CD8-positive, alpha-beta memory T cell (primary cell): Measurements from ENCODE around the gene FBXO3. TPM values are rescaled to one million over a fixed set of nuclear protein-coding genes. Genes with fewer than 3 reads are reported as not detected.

Experiments used
- CTCF ChIA-PET: fragments of 350-600 bp; sonication (Branson Sonifier 250); formaldehyde crosslinking; loops from one replicate; lab custom pipeline; 2021; ENCODE audit warnings: antibody characterized with exemption; lab: Charles Lee
- POLR2A ChIA-PET: fragments of 350-600 bp; sonication (Branson Sonifier 250); formaldehyde crosslinking; loops from one replicate; lab custom pipeline; 2021; ENCODE audit warnings: antibody characterized with exemption; lab: Charles Lee
- DNase-seq, 5 donors: peaks; one replicate each; pipeline versions ENCODE4 v3.0.0 to v3.0.0-alpha.2; 2020 to 2022; ENCODE audit warnings: mixed read lengths in 1 of 5
- H3K27ac ChIP-seq: one replicate; pipeline ENCODE4 v1.7.0; 2013; ENCODE audit warnings: low read depth, mild to moderate bottlenecking, low read length, moderate library complexity
- H3K27me3 ChIP-seq: 2 replicates; pipeline ENCODE4 v1.7.0; 2013; ENCODE audit warnings: low read length, mild to moderate bottlenecking; ENCODE audit not compliant: insufficient read depth, poor library complexity, severe bottlenecking
- H3K36me3 ChIP-seq: 2 replicates; pipeline ENCODE4 v1.7.0; 2013; ENCODE audit warnings: mild to moderate bottlenecking, low read length, moderate library complexity; ENCODE audit not compliant: insufficient read depth
- H3K4me1 ChIP-seq: 2 replicates; pipeline ENCODE4 v1.7.0; 2013; ENCODE audit warnings: mild to moderate bottlenecking, low read length, moderate library complexity; ENCODE audit not compliant: insufficient read depth
- H3K4me3 ChIP-seq: 2 replicates; pipeline ENCODE4 v1.7.0; 2013; ENCODE audit warnings: mild to moderate bottlenecking, low read length
- H3K9me3 ChIP-seq: 2 replicates; pipeline ENCODE4 v1.7.0; 2013; ENCODE audit warnings: mild to moderate bottlenecking, low read length
- H3K27ac Mint-ChIP-seq, 8 donors: one replicate each; pipeline ENCODE4 v1.8.0; 2020 to 2021; ENCODE audit warnings: mixed read lengths in 8 of 8, mild to moderate bottlenecking in 6 of 8, inconsistent platforms in 3 of 8, moderate library complexity in 3 of 8
- H3K27me3 Mint-ChIP-seq, 2 donors: one replicate each; pipeline ENCODE4 v1.8.0; 2020 to 2021; ENCODE audit warnings: mixed read lengths in 2 of 2, mild to moderate bottlenecking in 1 of 2, moderate library complexity in 1 of 2
- H3K36me3 Mint-ChIP-seq, 3 donors: one replicate each; pipeline ENCODE4 v1.8.0; 2020 to 2021; ENCODE audit warnings: mixed read lengths in 3 of 3, inconsistent platforms in 1 of 3, mild to moderate bottlenecking in 1 of 3
- H3K4me1 Mint-ChIP-seq, 3 donors: one replicate each; pipeline ENCODE4 v1.8.0; 2020 to 2021; ENCODE audit warnings: mixed read lengths in 3 of 3, inconsistent platforms in 1 of 3, mild to moderate bottlenecking in 1 of 3
- H3K4me3 Mint-ChIP-seq, 7 donors: one replicate each; pipeline ENCODE4 v1.8.0; 2020 to 2021; ENCODE audit warnings: mixed read lengths in 7 of 7, mild to moderate bottlenecking in 6 of 7, moderate library complexity in 4 of 7, inconsistent platforms in 2 of 7
- H3K9me3 Mint-ChIP-seq, 5 donors: one replicate each; pipeline ENCODE4 v1.8.0; 2020 to 2022; ENCODE audit warnings: mixed read lengths in 5 of 5, mild to moderate bottlenecking in 3 of 5, moderate library complexity in 2 of 5, inconsistent platforms in 1 of 5
- polyA plus RNA-seq: library from polyadenylated mRNA; unstranded; fragments of 300-500 nt; fragmentation: Illumina TruSeq; gene quantifications from one replicate; pipeline ENCODE4 v1.2.3, GENCODE V29; 2021
- total RNA-seq, 2 experiments: library from RNA; stranded (reverse); gene quantifications; one replicate each; pipeline ENCODE4 v1.2.3, GENCODE V29; 2021

FBXO3 gene
- total and polyA plus RNA-seq, 3 experiments from 2014 or later, result 16.7 to 33.4 (median 17.1) TPM

DNA sequence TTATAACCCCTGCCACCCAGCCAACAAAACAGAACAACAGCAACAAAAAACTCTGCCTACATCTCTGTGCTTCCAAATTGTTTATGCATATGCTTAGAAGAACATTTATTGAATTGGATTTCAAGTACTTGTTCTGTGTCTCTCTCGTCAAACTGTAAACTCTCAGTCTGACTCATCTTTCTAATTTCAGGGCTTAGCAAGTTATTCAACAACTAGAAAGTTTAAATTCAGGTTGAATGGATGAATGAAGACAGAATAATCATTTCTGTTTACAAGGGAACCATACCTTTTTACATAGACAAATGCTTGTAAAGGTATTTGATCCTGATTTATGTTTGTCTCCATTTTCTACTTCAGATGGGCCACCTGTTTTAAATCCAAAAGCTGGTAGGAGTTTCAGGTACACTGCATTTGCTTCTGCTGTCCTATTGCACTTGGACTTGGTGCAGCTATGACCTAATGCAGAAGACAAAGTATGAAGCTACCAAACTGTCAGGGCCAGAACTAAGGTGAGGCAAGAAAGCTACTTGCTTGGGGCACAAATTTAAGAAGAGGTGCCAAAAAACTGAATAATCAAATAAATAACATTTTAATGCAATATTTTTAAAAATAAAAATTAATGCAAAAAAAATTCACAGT lies 1.6 kb upstream of the FBXO3 start:
- Mint-ChIP-seq H3K9me3 (no peaks in the 10 kb centered on the region), H3K27ac (peak overlapping the region in 7 of 8 donors; percentile 11 to 98 (median 84)), H3K4me1 (peaks cover 40 to 61% (median 50%) of the 10 kb centered on the region in 3 donors), H3K27me3 (peaks cover 13 to 28% of the 10 kb centered on the region in 2 donors), H3K4me3 (peak overlapping the region; percentile 91 to 99 (median 98)), H3K36me3 (peaks cover 0 to 10% (median 2%) of the 10 kb centered on the region in 3 donors)
- Histone ChIP-seq H3K27me3 (peaks cover 7% of the 10 kb centered on the region), H3K27ac (no peak overlapping the region), H3K9me3 (no peaks in the 10 kb centered on the region), H3K4me1 (peaks cover 30% of the 10 kb centered on the region), H3K36me3 (no peaks in the 10 kb centered on the region), H3K4me3 (no peak overlapping the region)
- ChIA-PET POLR2A (interaction anchor here (0.7 kb wide), 1 partner anchor 422 kb away, joined by 3 read pairs; no protein-coding TSS in a partner anchor), CTCF (no interaction called here)
- DNase-seq, result no peak

DNA sequence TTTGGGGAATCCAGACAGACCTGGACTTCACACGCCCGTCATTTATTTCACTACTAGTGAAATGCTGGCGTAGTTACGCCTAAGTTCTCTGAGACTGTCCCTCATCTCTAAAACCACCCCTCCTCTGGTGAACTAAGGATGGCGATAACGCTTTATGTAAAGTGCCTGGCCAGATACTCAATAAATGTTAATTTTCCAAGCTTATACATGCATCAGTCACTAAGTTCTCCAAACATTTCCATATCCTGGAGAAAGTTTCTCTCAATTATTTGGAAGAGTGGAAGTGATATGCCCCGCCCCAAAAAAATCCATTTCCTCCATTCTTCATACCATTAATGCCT lies 1.1 kb upstream of the FBXO3 start:
- CTCF ChIA-PET, result interaction anchor here (0.8 kb wide), 1 partner anchor 33 kb away, joined by 3 read pairs; no protein-coding TSS in a partner anchor
- Histone ChIP-seq H3K36me3 (no peaks in the 10 kb centered on the region), H3K4me1 (peaks cover 30% of the 10 kb centered on the region), H3K9me3 (no peaks in the 10 kb centered on the region), H3K4me3 (no peak overlapping the region), H3K27me3 (peaks cover 7% of the 10 kb centered on the region), H3K27ac (no peak overlapping the region)
- peaks cover 45 to 65% (median 51%) of the 10 kb centered on the region in 3 donors for H3K4me1 Mint-ChIP-seq
- peak overlapping the region in 7 of 8 donors; percentile 84 to 98 (median 96) for H3K27ac Mint-ChIP-seq
- H3K9me3 Mint-ChIP-seq, result no peaks in the 10 kb centered on the region
- H3K27me3 Mint-ChIP-seq, result peaks cover 12 to 23% of the 10 kb centered on the region in 2 donors
- H3K36me3 Mint-ChIP-seq, result peaks cover 0 to 12% (median 2%) of the 10 kb centered on the region in 3 donors
- peak overlapping the region; percentile 91 to 99 (median 98) for H3K4me3 Mint-ChIP-seq
- POLR2A ChIA-PET, result interaction anchor here (1.3 kb wide), 1 partner anchor 475 kb away, joined by 3 read pairs; no protein-coding TSS in a partner anchor
- DNase-seq, result no peak

DNA sequence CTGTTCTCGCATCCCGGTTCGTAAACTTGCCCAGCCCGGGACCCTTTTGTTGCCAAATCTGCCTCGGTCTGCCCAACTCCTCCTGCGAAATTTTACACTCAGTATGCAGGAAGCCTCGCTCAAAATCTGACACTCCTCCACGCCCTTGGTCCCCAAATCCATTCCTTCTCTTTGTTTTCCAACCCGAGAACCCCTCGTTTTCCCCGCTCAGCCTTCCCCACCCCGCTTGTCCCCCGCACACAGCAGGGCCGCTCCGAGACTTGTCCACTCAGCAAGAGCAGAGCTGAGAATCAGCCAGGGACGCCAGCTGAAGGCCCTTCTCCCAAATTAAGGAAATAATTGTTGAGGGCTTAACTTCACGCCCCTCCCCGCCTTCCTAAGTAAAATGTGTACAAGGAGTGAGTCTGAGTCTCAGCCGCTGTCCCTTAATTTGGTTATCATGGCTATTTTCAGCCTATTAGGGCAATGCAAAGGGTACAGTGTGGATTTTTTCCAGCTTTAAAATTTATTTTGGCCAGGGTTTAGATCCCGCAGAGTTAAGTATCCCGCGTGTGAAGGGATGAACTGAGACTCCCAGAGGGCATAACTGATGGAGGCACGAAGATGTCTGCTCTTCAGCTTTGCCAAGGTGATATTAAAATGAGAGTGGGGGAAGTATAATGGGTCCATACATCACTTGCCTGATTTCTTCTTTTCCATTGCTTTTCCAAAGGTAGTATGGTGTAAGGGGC lies 581 bp upstream of the FBXO3 start:
- no peaks in the 10 kb centered on the region for H3K36me3 ChIP-seq
- POLR2A ChIA-PET, result interaction anchor here (0.5 to 1.3 kb wide), 4 partner anchors 34 to 1141 kb away, joined by 3 read pairs; partner anchors contain the start of gene QSER1
- peaks cover 30% of the 10 kb centered on the region for H3K4me1 ChIP-seq
- peak overlapping the region; percentile 91 to 99 (median 98) for H3K4me3 Mint-ChIP-seq
- CTCF ChIA-PET, result interaction anchor here (0.8 kb wide), 1 partner anchor 32 kb away, joined by 3 read pairs; no protein-coding TSS in a partner anchor
- H3K36me3 Mint-ChIP-seq, result peaks cover 0 to 18% (median 7%) of the 10 kb centered on the region in 3 donors
- DNase-seq, result no peak
- H3K27me3 ChIP-seq, result peaks cover 1% of the 10 kb centered on the region
- H3K9me3 Mint-ChIP-seq, result no peaks in the 10 kb centered on the region
- peak overlapping the region; percentile 72 for H3K4me3 ChIP-seq
- H3K27me3 Mint-ChIP-seq, result peaks cover 8 to 18% of the 10 kb centered on the region in 2 donors
- H3K4me1 Mint-ChIP-seq, result peaks cover 50 to 70% (median 56%) of the 10 kb centered on the region in 3 donors
- H3K27ac Mint-ChIP-seq, result peak overlapping the region; percentile 93 to 100 (median 98)
- no peaks in the 10 kb centered on the region for H3K9me3 ChIP-seq
- H3K27ac ChIP-seq, result peak overlapping the region; percentile 55

DNA sequence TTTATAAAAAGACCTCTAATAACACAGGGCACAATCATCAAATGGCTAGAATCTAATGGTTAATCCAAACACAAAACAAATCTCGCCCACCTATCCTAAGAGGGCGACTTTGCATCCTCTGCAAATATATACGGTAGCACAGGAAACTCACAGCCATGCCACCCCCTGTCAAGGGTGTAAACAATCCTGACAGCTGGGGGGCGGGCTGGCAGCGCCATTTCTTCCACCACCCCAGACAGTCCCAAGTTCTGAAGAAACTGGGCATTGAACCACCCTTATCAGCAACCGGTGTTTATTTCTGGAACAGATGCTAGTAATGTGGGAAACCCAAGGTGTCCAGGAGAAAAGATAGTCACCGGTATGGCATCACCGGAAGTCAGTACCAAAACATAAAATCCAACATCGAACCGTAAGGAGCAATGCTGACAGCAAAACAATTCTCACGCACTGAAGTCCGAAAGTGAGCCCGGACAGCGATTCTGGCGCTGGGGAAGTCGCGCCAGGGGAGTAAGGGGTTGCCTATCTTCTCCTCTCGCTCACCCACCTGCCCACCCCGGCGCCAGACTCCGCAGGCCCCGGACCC lies 825 bp downstream of the FBXO3 start:
- H3K36me3 Mint-ChIP-seq, result peaks cover 0 to 28% (median 11%) of the 10 kb centered on the region in 3 donors
- H3K27ac Mint-ChIP-seq, result peak overlapping the region; percentile 93 to 98 (median 95)
- Histone ChIP-seq H3K4me3 (peak overlapping the region; percentile 63), H3K27me3 (no peaks in the 10 kb centered on the region), H3K4me1 (peaks cover 30% of the 10 kb centered on the region), H3K9me3 (no peaks in the 10 kb centered on the region), H3K36me3 (peaks cover 5% of the 10 kb centered on the region), H3K27ac (peak overlapping the region; percentile 72)
- ChIA-PET CTCF (interaction anchor here (0.8 to 2.3 kb wide), 4 partner anchors 12 to 38 kb away, joined by 3 to 7 read pairs (median 4); partner anchors contain the start of gene CD59), POLR2A (interaction anchor here (0.9 to 1.2 kb wide), 2 partner anchors 35 to 1190 kb away, joined by 3 read pairs; partner anchors contain the start of gene EIF3M)
- peak overlapping the region; percentile 91 to 99 (median 98) for H3K4me3 Mint-ChIP-seq
- H3K4me1 Mint-ChIP-seq, result peaks cover 56 to 70% (median 60%) of the 10 kb centered on the region in 3 donors
- H3K27me3 Mint-ChIP-seq, result peaks cover 4 to 8% of the 10 kb centered on the region in 2 donors
- H3K9me3 Mint-ChIP-seq, result no peaks in the 10 kb centered on the region
- peak; percentile 20 to 63 (median 38) for DNase-seq

DNA sequence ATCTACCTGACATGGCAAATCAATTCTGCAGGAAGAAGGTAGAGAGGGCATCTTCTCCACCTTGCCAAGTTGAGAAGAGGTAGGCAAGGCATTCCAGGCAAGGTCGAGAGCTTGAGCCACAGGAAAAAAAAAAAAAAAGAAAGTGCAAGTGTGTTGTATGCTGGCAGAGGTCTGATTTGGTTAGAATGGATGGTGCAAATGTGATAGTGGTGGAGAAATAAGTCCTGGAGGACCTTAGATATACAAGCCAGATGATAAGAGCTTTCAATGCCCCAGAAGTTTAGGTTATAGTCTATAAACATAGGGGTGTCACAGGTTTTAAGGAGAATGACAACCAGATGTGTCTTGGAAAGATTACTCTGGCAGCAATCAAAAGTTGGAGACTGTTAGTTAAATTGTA lies 1.4 kb downstream of the FBXO3 start:
- Mint-ChIP-seq H3K4me1 (peaks cover 54 to 64% (median 56%) of the 10 kb centered on the region in 3 donors), H3K9me3 (no peaks in the 10 kb centered on the region), H3K27me3 (peaks cover 1 to 2% of the 10 kb centered on the region in 2 donors), H3K27ac (peak overlapping the region; percentile 5 to 98 (median 82)), H3K4me3 (peak overlapping the region; percentile 91 to 99 (median 98)), H3K36me3 (peaks cover 0 to 34% (median 11%) of the 10 kb centered on the region in 3 donors)
- H3K36me3 ChIP-seq, result peaks cover 12% of the 10 kb centered on the region
- peak overlapping the region; percentile 63 for H3K4me3 ChIP-seq
- peaks cover 30% of the 10 kb centered on the region for H3K4me1 ChIP-seq
- ChIA-PET CTCF (interaction anchor here (0.8 to 2.3 kb wide), 4 partner anchors 11 to 37 kb away, joined by 3 to 7 read pairs (median 4); partner anchors contain the start of gene CD59), POLR2A (interaction anchor here (0.9 to 1.1 kb wide), 2 partner anchors 36 to 1189 kb away, joined by 3 to 4 read pairs; partner anchors contain the start of genes CD59 and EIF3M)
- DNase-seq, result no peak
- no peaks in the 10 kb centered on the region for H3K27me3 ChIP-seq
- H3K9me3 ChIP-seq, result no peaks in the 10 kb centered on the region
- H3K27ac ChIP-seq, result no peak overlapping the region

DNA sequence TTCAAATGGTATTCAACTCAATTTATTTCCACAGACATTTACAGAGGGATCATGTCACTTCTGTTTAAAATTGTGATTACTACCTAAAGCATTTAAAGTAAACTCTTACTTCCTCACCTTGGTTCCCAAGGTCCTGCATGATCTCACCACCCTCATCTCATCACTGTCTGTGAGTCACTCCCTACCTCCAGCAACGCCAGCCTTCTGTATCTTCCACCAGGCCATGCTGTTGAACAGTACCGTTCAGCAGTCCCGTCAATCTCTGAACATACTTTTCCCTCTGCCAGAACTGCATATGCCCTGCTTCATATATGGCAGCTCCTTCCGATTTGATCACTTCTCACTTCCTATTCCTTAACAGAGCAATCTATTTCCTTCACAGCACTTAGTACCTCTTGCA lies 2.0 kb downstream of the FBXO3 start:
- no peaks in the 10 kb centered on the region for H3K27me3 ChIP-seq
- H3K27ac Mint-ChIP-seq, result peak overlapping the region; percentile 5 to 95 (median 72)
- POLR2A ChIA-PET, result interaction anchor here (0.9 to 1.1 kb wide), 2 partner anchors 36 to 1189 kb away, joined by 3 to 4 read pairs; partner anchors contain the start of genes CD59 and EIF3M
- H3K4me1 Mint-ChIP-seq, result peaks cover 52 to 61% (median 59%) of the 10 kb centered on the region in 3 donors
- H3K9me3 ChIP-seq, result no peaks in the 10 kb centered on the region
- peak overlapping the region; percentile 60 to 99 (median 98) for H3K4me3 Mint-ChIP-seq
- H3K4me1 ChIP-seq, result peaks cover 30% of the 10 kb centered on the region
- H3K9me3 Mint-ChIP-seq, result no peaks in the 10 kb centered on the region
- H3K27me3 Mint-ChIP-seq, result no peaks in the 10 kb centered on the region
- CTCF ChIA-PET, result interaction anchor here (0.6 to 2.3 kb wide), 2 partner anchors 11 to 729 kb away, joined by 3 to 7 read pairs; no protein-coding TSS in a partner anchor
- no peak overlapping the region for H3K4me3 ChIP-seq
- DNase-seq, result no peak
- peaks cover 13% of the 10 kb centered on the region for H3K36me3 ChIP-seq
- peaks cover 0 to 39% (median 11%) of the 10 kb centered on the region in 3 donors for H3K36me3 Mint-ChIP-seq
- no peak overlapping the region for H3K27ac ChIP-seq

DNA sequence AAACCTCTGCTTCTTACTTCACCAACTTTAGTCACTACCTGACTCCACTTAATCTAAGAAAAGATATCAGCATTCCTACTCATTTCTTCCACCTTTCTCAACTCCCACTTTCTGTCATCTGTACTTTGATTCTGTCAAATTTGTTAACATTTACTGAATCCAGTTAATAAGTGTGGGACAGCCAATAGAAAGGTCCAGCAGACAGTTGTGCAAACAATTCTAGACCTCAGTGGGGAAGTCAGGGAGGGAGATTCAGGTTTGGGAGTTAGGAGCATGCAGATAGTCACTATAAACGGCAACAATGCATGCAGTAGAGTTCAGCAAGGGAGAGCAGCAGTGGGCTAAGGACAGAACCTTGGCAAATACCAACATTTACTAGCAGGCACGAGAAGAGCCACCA lies 4.1 kb downstream of the FBXO3 start:
- H3K36me3 ChIP-seq, result peaks cover 30% of the 10 kb centered on the region

More for the DNA sequence above, 4.1 kb downstream of the FBXO3 start:
- H3K4me3 ChIP-seq, result no peak overlapping the region
- no peak for DNase-seq
- Mint-ChIP-seq H3K27me3 (no peaks in the 10 kb centered on the region), H3K9me3 (no peaks in the 10 kb centered on the region), H3K4me3 (no peak overlapping the region), H3K4me1 (peaks cover 49 to 65% (median 56%) of the 10 kb centered on the region in 3 donors), H3K27ac (peak overlapping the region in 2 of 8 donors; percentile 1 to 17), H3K36me3 (peaks cover 0 to 58% (median 14%) of the 10 kb centered on the region in 3 donors)
- ChIA-PET POLR2A (no interaction called here), CTCF (interaction anchor here (1.3 kb wide), 1 partner anchor 14 kb away, joined by 3 read pairs; no protein-coding TSS in a partner anchor)
- no peaks in the 10 kb centered on the region for H3K27me3 ChIP-seq
- H3K4me1 ChIP-seq, result peaks cover 26% of the 10 kb centered on the region
- no peaks in the 10 kb centered on the region for H3K9me3 ChIP-seq
- H3K27ac ChIP-seq, result no peak overlapping the region
